ENCODE data around the gene FGF9. TPM values are rescaled to one million over a fixed set of nuclear protein-coding genes. Genes with fewer than 3 reads are reported as not detected.

The FGF9 gene
- total and polyA plus RNA-seq, 2 donors from 2014 or later = 8.5 to 8.6 TPM

- H3K4me3 ChIP-seq (ENCODE audit: low read length in 3 of 3) = no peak overlapping the region
- TF ChIP-seq CTCF (IDR thresholded peaks at IDR 0.05; ENCODE audit: borderline replicate concordance, extremely low read depth, insufficient read depth) = no peak
- no peak overlapping the region for H3K27ac ChIP-seq (ENCODE audit: low read depth in 2 of 2, low read length in 2 of 2)
- no peak overlapping the region for H3K9ac ChIP-seq (ENCODE audit: low read length in 3 of 3)
- H3K27me3 ChIP-seq (ENCODE audit: control insufficient read depth, insufficient read depth, low read length) = no peaks in the 10 kb centered on the region
- DNase-seq (peak in 2 of 5 donors; percentile 50 to 53), FAIRE-seq (no peak)
- H3K36me3 ChIP-seq (ENCODE audit: control insufficient read depth in 2 of 3, insufficient read depth in 3 of 3, low read length in 3 of 3) = no peaks in the 10 kb centered on the region
- no peaks in the 10 kb centered on the region for H3K4me1 ChIP-seq (ENCODE audit: control insufficient read depth in 2 of 3, insufficient read depth in 2 of 3, low read depth in 1 of 3, low read length in 3 of 3)
- no peaks in the 10 kb centered on the region for H3K9me3 ChIP-seq (ENCODE audit: control insufficient read depth in 2 of 3, insufficient read depth in 1 of 3, low read length in 3 of 3)
- intact Hi-C loops (cut with DNase I) = no loop called here
These were observed 31.3 kb upstream of the FGF9 start for GRCh38 chr13:21639561-21639960.

DNA sequence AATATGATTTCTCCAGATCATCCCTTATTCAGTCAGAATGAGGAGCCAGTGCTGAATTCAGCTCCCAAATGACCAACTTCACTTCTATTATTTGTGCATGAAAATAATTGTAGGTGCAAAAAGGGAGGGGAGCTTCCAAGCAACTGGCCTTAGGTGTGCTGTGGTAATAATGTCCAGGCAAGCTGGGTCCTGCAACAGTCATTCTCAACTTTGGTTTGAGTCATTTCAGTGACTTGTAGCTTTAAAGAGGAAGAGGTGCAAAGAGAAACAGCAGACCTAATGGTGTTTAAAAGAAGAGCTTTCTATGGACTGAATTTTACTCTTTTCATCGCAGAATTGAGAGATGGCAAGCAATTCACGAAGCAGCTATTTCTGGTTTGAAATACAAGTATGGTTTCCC, 29.2 kb upstream of the FGF9 start:
- Histone ChIP-seq H3K27me3 (ENCODE audit: control insufficient read depth, insufficient read depth, low read length) (no peaks in the 10 kb centered on the region), H3K27ac (ENCODE audit: low read depth in 2 of 2, low read length in 2 of 2) (no peak overlapping the region), H3K36me3 (ENCODE audit: control insufficient read depth in 2 of 3, insufficient read depth in 3 of 3, low read length in 3 of 3) (no peaks in the 10 kb centered on the region), H3K9ac (ENCODE audit: low read length in 3 of 3) (no peak overlapping the region), H3K4me1 (ENCODE audit: control insufficient read depth in 2 of 3, insufficient read depth in 2 of 3, low read depth in 1 of 3, low read length in 3 of 3) (no peaks in the 10 kb centered on the region), H3K9me3 (ENCODE audit: control insufficient read depth in 2 of 3, insufficient read depth in 1 of 3, low read length in 3 of 3) (no peaks in the 10 kb centered on the region), H3K4me3 (ENCODE audit: low read length in 3 of 3) (no peak overlapping the region)
- DNase-seq (no peak), FAIRE-seq (no peak)
- no peak for TF ChIP-seq CTCF (IDR thresholded peaks at IDR 0.05; ENCODE audit: borderline replicate concordance, extremely low read depth, insufficient read depth)
- intact Hi-C loops (cut with DNase I) = no loop called here

DNA sequence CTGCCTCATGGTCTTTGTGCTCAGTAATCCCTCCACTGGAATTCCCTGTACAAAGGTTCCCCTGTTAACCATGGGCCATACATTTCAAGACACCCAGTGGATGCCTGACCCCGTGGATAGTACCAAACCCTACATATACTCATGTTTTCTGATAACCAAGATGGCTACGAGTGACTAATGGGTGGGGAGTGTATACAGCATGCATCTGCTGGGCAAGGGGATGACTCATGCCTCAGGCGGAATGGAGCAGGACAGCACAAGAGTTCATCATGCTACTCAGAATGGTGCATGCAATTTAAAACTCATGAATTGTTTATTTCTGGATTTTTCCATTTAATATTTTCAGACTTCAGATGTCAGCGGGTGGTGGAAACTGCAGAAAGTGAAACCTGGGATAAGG, 13.3 kb upstream of the FGF9 start:
- no peak overlapping the region for H3K4me3 ChIP-seq (ENCODE audit: low read length in 3 of 3)
- no peaks in the 10 kb centered on the region for H3K27me3 ChIP-seq (ENCODE audit: control insufficient read depth, insufficient read depth, low read length)
- no peak for TF ChIP-seq CTCF (IDR thresholded peaks at IDR 0.05; ENCODE audit: borderline replicate concordance, extremely low read depth, insufficient read depth)
- no peaks in the 10 kb centered on the region for H3K36me3 ChIP-seq (ENCODE audit: control insufficient read depth in 2 of 3, insufficient read depth in 3 of 3, low read length in 3 of 3)
- intact Hi-C loops (cut with DNase I) = no loop called here
- no peak overlapping the region for H3K27ac ChIP-seq (ENCODE audit: low read depth in 2 of 2, low read length in 2 of 2)
- FAIRE-seq = no peak
- no peak for DNase-seq
- H3K9ac ChIP-seq (ENCODE audit: low read length in 3 of 3) = no peak overlapping the region
- no peaks in the 10 kb centered on the region for H3K4me1 ChIP-seq (ENCODE audit: control insufficient read depth in 2 of 3, insufficient read depth in 2 of 3, low read depth in 1 of 3, low read length in 3 of 3)
- H3K9me3 ChIP-seq (ENCODE audit: control insufficient read depth in 2 of 3, insufficient read depth in 1 of 3, low read length in 3 of 3) = no peaks in the 10 kb centered on the region

DNA sequence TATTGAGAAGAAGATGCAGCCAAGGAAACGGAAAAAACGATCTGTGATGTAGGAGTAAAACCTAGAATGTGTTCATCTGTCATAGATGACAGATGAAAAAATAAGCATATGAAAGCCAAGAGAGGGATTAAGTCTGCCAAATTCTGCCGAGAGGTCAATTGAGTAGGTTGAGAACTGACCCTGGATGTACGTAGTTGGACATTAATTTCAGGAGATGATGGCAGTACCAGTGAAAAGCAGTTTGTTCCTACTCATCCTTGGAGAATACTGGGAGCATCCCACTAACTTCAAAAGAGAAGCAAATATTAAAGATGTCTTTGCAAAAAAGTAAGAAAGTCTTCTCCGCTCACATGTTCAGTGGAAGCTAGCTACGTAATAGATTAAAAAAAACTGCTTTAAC, 11.8 kb upstream of the FGF9 start:
- Histone ChIP-seq H3K9me3 (ENCODE audit: control insufficient read depth in 2 of 3, insufficient read depth in 1 of 3, low read length in 3 of 3) (no peaks in the 10 kb centered on the region), H3K36me3 (ENCODE audit: control insufficient read depth in 2 of 3, insufficient read depth in 3 of 3, low read length in 3 of 3) (no peaks in the 10 kb centered on the region), H3K27ac (ENCODE audit: low read depth in 2 of 2, low read length in 2 of 2) (no peak overlapping the region), H3K4me1 (ENCODE audit: control insufficient read depth in 2 of 3, insufficient read depth in 2 of 3, low read depth in 1 of 3, low read length in 3 of 3) (no peaks in the 10 kb centered on the region), H3K27me3 (ENCODE audit: control insufficient read depth, insufficient read depth, low read length) (no peaks in the 10 kb centered on the region), H3K4me3 (ENCODE audit: low read length in 3 of 3) (no peak overlapping the region), H3K9ac (ENCODE audit: low read length in 3 of 3) (no peak overlapping the region)
- DNase-seq = no peak
- intact Hi-C loops (cut with DNase I) = no loop called here
- no peak for FAIRE-seq
- TF ChIP-seq CTCF (IDR thresholded peaks at IDR 0.05; ENCODE audit: borderline replicate concordance, extremely low read depth, insufficient read depth) = no peak
